Measurements from ENCODE around the gene THSD4.
A peak's percentile ranks its signal among the peaks of the same experiment; 100 is the strongest.

Gene THSD4

GRCh38 chr15:71566226-71566625 is 451.0 kb downstream of the THSD4 start:
- DNase-seq: no peak

GRCh38 chr15:71567173-71567572 is 451.9 kb downstream of the THSD4 start:
- DNase-seq: no peak

GRCh38 chr15:71568227-71568626 is 453.0 kb downstream of the THSD4 start:
- DNase-seq: no peak

GRCh38 chr15:71570736-71571135 is 455.5 kb downstream of the THSD4 start:
- DNase-seq: no peak

- DNase-seq: no peak
Observed at GRCh38 chr15:71571641-71572040, 456.4 kb downstream of the THSD4 start.

GRCh38 chr15:71572452-71573053 is 457.3 kb downstream of the THSD4 start:
- no peak for DNase-seq

GRCh38 chr15:71573599-71573998 is 458.3 kb downstream of the THSD4 start:
- DNase-seq: no peak

GRCh38 chr15:71575474-71576045 is 460.3 kb downstream of the THSD4 start:
- DNase-seq: peak; percentile 19

GRCh38 chr15:71577071-71577470 is 461.8 kb downstream of the THSD4 start:
- no peak for DNase-seq

GRCh38 chr15:71581398-71581930 is 466.2 kb downstream of the THSD4 start:
- no peak for DNase-seq

GRCh38 chr15:71585159-71585558 is 469.9 kb downstream of the THSD4 start:
- DNase-seq: no peak

- no peak for DNase-seq
Observed at GRCh38 chr15:71586463-71586862, 471.2 kb downstream of the THSD4 start.

GRCh38 chr15:71588746-71589145 is 473.5 kb downstream of the THSD4 start:
- DNase-seq: peak; percentile 69

GRCh38 chr15:71591057-71591456 is 475.8 kb downstream of the THSD4 start:
- DNase-seq: no peak

- no peak for DNase-seq
Observed at GRCh38 chr15:71592203-71592602, 476.9 kb downstream of the THSD4 start.

- DNase-seq: no peak
Observed at GRCh38 chr15:71595846-71596553, 480.7 kb downstream of the THSD4 start.

- DNase-seq: no peak
Observed at GRCh38 chr15:71596672-71597071, 481.4 kb downstream of the THSD4 start.

- no peak for DNase-seq
Observed at GRCh38 chr15:71597126-71597525, 481.9 kb downstream of the THSD4 start.

- no peak for DNase-seq
Observed at GRCh38 chr15:71597637-71598036, 482.4 kb downstream of the THSD4 start.

GRCh38 chr15:71598741-71599140 is 483.5 kb downstream of the THSD4 start:
- DNase-seq: no peak

GRCh38 chr15:71599418-71600151 is 484.3 kb downstream of the THSD4 start:
- DNase-seq: no peak

GRCh38 chr15:71600237-71600636 is 485.0 kb downstream of the THSD4 start:
- DNase-seq: no peak

GRCh38 chr15:71601038-71601834 is 486.0 kb downstream of the THSD4 start:
- no peak for DNase-seq

Measured in EL (cell line).